ENCODE results near the gene ABLIM1.

ABLIM1 gene

DNA sequence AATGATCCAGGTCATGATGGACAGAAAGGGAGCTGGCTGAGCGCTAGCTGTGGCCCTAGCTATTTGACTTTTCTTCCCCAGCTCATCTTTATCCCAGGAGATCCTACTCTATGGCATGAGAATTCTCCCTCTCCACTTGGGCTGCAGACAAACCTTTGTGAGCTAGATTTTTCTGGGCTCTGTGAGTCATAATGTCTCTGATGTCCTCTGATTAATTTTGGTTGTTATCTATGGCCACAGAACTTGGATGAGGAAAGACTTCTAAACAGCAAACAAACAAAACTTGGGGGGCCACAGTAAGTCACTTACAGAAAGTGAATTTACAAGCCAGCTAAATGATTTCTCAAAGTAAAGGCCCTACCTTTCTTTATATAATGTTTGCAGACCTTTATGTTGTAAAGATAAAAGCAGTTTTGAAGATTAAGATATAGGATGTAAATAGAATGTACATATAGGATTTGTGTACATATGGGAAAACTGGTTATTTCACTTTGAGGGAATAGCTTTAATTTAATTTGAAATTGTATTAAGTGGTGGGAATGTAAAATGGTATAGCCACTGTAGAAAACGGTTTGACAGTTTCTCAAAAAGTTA lies 10.4 kb downstream of the ABLIM1 start:
- H3K9ac ChIP-seq (ENCODE audit: low read depth, low read length) = no peak overlapping the region
- no peaks in the 10 kb centered on the region for H3K9me3 ChIP-seq (ENCODE audit: control insufficient read depth, insufficient read depth, low read length)
- no peak overlapping the region for H3K27ac ChIP-seq (ENCODE audit: low read depth, low read length)
- no peaks in the 10 kb centered on the region for H3K27me3 ChIP-seq (ENCODE audit: control insufficient read depth, insufficient read depth, low read length)
- peaks cover 4% of the 10 kb centered on the region; the same call in 1 of the 2 replicates for H3K4me1 ChIP-seq (ENCODE audit: control insufficient read depth, insufficient read depth, low read length)
- no peaks in the 10 kb centered on the region for H3K36me3 ChIP-seq (ENCODE audit: control insufficient read depth, insufficient read depth, low read length)
- H3K4me3 ChIP-seq (ENCODE audit: low read depth, low read length) = no peak overlapping the region

DNA sequence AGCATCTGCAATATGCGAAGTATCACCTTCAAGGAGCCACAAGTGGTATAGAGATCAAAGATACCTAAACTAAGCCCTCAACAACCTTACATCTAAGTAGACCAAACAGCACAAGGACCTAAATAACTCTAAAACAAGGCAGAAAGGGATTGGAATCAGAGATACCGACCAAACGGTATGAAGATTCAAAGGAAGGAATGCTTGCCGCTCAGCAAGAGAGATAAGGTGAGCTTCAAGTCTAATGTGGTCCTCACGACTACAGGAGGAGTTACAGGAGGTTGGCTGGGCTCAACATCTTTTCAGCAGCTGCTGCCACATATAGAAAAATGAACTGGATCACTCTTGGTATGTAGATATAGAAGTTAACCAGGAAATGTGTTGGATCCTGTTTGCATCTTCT lies 11.6 kb downstream of the ABLIM1 start:
- H3K9me3 ChIP-seq (ENCODE audit: control insufficient read depth, insufficient read depth, low read length) = no peaks in the 10 kb centered on the region
- no peak overlapping the region for H3K9ac ChIP-seq (ENCODE audit: low read depth, low read length)
- peaks cover 4% of the 10 kb centered on the region; the same call in 1 of the 2 replicates for H3K4me1 ChIP-seq (ENCODE audit: control insufficient read depth, insufficient read depth, low read length)
- no peaks in the 10 kb centered on the region for H3K36me3 ChIP-seq (ENCODE audit: control insufficient read depth, insufficient read depth, low read length)
- no peaks in the 10 kb centered on the region for H3K27me3 ChIP-seq (ENCODE audit: control insufficient read depth, insufficient read depth, low read length)
- no peak overlapping the region for H3K27ac ChIP-seq (ENCODE audit: low read depth, low read length)
- H3K4me3 ChIP-seq (ENCODE audit: low read depth, low read length) = no peak overlapping the region

DNA sequence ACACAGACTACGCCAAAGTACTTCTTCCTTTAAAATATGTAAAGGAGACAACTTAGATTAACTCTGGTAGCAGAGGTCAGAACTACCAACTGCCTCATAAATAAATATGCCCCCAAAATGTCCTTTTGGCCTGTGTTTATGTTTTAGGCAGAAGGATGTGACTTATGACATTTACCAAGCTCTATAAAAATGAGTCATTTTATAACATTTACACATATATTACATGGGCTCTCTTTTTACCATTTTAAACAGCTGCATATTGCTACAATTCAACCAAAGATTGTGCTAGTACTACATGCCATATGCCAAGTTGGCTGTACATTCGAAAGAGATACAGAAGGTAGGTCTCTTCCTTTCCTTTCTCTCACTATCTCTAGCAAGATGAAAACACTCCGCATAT lies 12.4 kb downstream of the ABLIM1 start:
- Histone ChIP-seq H3K4me1 (ENCODE audit: control insufficient read depth, insufficient read depth, low read length) (peaks cover 4% of the 10 kb centered on the region; the same call in 1 of the 2 replicates), H3K9me3 (ENCODE audit: control insufficient read depth, insufficient read depth, low read length) (no peaks in the 10 kb centered on the region), H3K27me3 (ENCODE audit: control insufficient read depth, insufficient read depth, low read length) (no peaks in the 10 kb centered on the region), H3K27ac (ENCODE audit: low read depth, low read length) (no peak overlapping the region), H3K36me3 (ENCODE audit: control insufficient read depth, insufficient read depth, low read length) (no peaks in the 10 kb centered on the region), H3K9ac (ENCODE audit: low read depth, low read length) (no peak overlapping the region), H3K4me3 (ENCODE audit: low read depth, low read length) (no peak overlapping the region)

DNA sequence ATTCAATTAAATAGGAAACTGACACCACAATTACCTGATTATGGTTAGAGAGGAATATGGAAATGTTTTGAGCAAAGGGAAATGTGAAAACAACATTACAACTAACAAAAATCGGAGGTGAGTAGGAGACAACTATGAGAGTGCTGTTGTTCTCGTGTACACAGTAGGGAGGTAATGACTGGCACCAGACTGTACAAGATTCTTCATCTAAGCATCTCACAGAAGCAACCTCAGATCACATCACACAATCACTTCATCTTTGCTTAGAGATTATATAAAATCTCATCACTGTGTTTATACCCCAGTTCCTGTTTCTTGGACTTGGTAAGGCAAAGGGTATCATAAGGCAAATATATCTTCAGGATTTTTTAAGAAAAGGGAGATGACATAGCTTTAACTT lies 14.9 kb downstream of the ABLIM1 start:
- H3K9ac ChIP-seq (ENCODE audit: low read depth, low read length) = no peak overlapping the region
- H3K36me3 ChIP-seq (ENCODE audit: control insufficient read depth, insufficient read depth, low read length) = no peaks in the 10 kb centered on the region
- H3K4me1 ChIP-seq (ENCODE audit: control insufficient read depth, insufficient read depth, low read length) = no peaks in the 10 kb centered on the region
- no peak overlapping the region for H3K4me3 ChIP-seq (ENCODE audit: low read depth, low read length)
- H3K27me3 ChIP-seq (ENCODE audit: control insufficient read depth, insufficient read depth, low read length) = no peaks in the 10 kb centered on the region
- no peak overlapping the region for H3K27ac ChIP-seq (ENCODE audit: low read depth, low read length)
- H3K9me3 ChIP-seq (ENCODE audit: control insufficient read depth, insufficient read depth, low read length) = no peaks in the 10 kb centered on the region

DNA sequence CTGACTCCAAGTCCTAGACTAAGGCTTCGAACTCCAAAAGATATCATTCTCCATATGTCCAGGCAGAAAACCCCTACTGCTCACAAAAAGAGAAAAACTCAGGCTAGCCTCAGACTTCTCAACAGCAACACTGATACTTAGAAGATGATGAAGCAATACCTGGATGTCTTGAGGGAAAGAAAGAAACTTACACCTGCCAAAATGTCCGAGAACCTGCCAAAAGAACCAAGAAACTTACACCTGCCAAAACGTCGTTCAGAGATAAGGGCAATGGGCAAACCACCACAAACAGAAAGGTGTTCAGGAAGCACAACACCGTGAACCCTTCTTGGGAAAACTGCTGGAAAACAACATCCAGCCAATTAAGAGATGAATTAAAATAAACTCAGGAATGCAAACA lies 15.3 kb downstream of the ABLIM1 start:
- no peaks in the 10 kb centered on the region for H3K9me3 ChIP-seq (ENCODE audit: control insufficient read depth, insufficient read depth, low read length)
- H3K9ac ChIP-seq (ENCODE audit: low read depth, low read length) = no peak overlapping the region
- H3K4me1 ChIP-seq (ENCODE audit: control insufficient read depth, insufficient read depth, low read length) = no peaks in the 10 kb centered on the region
- no peak overlapping the region for H3K4me3 ChIP-seq (ENCODE audit: low read depth, low read length)
- H3K27ac ChIP-seq (ENCODE audit: low read depth, low read length) = no peak overlapping the region
- no peaks in the 10 kb centered on the region for H3K36me3 ChIP-seq (ENCODE audit: control insufficient read depth, insufficient read depth, low read length)
- H3K27me3 ChIP-seq (ENCODE audit: control insufficient read depth, insufficient read depth, low read length) = no peaks in the 10 kb centered on the region

DNA sequence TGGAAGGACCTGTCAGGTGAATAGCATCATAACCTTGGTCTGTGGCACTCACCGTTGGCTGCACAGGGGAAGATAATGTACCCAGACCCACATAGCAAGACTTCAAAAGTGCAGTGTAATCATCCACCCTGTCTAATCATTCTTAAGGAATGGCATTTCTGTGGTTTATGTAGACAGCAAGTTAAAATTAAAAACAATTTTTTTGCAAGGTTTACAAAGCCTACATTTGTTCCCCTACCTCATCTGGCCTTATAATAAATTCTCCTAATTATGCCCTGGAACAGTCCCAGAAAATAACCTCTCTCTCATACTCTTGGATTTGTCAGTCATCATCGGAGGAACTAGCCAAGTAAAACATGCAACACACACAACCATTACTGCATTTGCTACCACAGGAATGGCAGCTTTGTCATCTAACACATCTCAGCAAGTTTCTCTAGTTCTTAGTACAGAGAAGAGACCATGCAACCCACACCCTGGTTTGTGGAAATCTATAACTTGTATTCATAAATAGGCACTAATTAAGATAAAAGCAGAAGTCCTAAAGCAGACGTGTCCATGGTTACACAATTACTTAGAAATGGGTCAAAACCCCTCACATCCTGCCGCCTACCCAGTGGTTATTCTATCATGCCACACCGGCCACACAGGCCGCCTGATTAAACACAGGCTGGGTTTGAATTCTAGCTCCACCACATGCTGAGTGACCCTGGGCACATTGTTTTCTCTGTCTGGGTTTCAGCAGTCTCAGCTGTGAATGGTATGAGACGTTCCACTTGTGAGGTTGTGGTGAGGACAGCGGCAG lies 19.1 kb downstream of the ABLIM1 start:
- Histone ChIP-seq H3K4me1 (ENCODE audit: control insufficient read depth, insufficient read depth, low read length) (peaks cover 10% of the 10 kb centered on the region), H3K36me3 (ENCODE audit: control insufficient read depth, insufficient read depth, low read length) (no peaks in the 10 kb centered on the region), H3K4me3 (ENCODE audit: low read depth, low read length) (no peak overlapping the region), H3K9me3 (ENCODE audit: control insufficient read depth, insufficient read depth, low read length) (no peaks in the 10 kb centered on the region), H3K9ac (ENCODE audit: low read depth, low read length) (no peak overlapping the region), H3K27me3 (ENCODE audit: control insufficient read depth, insufficient read depth, low read length) (no peaks in the 10 kb centered on the region), H3K27ac (ENCODE audit: low read depth, low read length) (no peak overlapping the region)

DNA sequence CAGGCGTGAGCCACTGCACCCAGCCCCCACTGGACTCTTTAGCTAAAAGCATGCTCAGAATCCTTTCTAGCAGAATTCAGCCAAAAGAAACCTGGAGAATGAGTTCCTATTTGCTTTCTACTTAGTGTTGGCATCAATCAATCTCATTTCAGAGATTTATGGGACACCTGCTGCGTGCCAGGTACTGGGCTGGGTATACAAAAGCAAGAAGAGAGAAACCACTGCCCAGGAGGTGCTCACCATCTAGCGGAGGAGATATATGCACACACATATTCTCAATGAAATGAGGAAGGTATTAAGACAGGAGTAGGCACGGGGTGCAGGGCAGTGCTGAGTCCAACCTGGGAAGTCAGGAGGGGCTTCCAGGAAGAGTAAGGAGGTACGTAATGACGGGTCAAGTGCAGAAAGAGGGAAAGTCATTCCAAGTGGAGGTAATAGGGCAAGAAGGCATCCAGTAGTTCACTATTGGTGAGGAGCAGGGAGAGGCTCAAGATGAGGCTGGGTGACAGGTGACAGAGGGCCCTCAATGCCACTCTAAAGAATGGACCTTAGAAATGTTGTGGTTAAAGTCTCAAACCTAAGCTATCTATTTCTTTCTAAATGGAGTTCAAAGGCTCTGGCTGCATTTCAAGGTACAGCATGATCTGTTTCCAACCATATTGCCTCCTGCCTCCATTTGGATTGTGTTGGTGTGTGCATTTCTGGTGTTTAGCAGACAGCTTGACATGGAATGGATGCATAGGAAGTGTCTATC lies 22.1 kb downstream of the ABLIM1 start:
- H3K36me3 ChIP-seq (ENCODE audit: control insufficient read depth, insufficient read depth, low read length) = no peaks in the 10 kb centered on the region
- H3K9ac ChIP-seq (ENCODE audit: low read depth, low read length) = no peak overlapping the region
- no peak overlapping the region for H3K4me3 ChIP-seq (ENCODE audit: low read depth, low read length)
- peaks cover 24% of the 10 kb centered on the region for H3K27me3 ChIP-seq (ENCODE audit: control insufficient read depth, insufficient read depth, low read length)
- H3K27ac ChIP-seq (ENCODE audit: low read depth, low read length) = no peak overlapping the region
- peaks cover 19% of the 10 kb centered on the region for H3K4me1 ChIP-seq (ENCODE audit: control insufficient read depth, insufficient read depth, low read length)
- no peaks in the 10 kb centered on the region for H3K9me3 ChIP-seq (ENCODE audit: control insufficient read depth, insufficient read depth, low read length)

DNA sequence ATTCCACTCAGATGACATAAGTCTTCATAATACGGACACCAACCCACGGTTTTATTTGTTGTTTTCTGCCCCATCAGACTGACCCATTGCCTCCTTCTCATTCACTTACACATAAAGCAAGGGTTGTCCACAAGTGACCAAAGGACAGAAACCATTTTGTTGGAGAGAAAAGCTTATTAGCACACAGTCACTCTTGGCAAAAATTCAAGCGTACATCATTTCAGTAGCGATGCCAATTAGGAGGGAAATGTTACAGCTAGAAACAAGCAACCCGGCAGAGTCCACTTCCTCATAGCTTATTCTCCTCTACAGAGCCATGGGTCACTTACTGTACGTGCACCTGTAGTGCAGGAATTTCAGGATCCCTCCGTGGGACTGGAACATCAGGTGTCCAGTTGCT lies 23.0 kb downstream of the ABLIM1 start:
- Histone ChIP-seq H3K4me1 (ENCODE audit: control insufficient read depth, insufficient read depth, low read length) (peaks cover 20% of the 10 kb centered on the region), H3K27ac (ENCODE audit: low read depth, low read length) (no peak overlapping the region), H3K36me3 (ENCODE audit: control insufficient read depth, insufficient read depth, low read length) (no peaks in the 10 kb centered on the region), H3K27me3 (ENCODE audit: control insufficient read depth, insufficient read depth, low read length) (peaks cover 33% of the 10 kb centered on the region), H3K9me3 (ENCODE audit: control insufficient read depth, insufficient read depth, low read length) (no peaks in the 10 kb centered on the region), H3K9ac (ENCODE audit: low read depth, low read length) (no peak overlapping the region), H3K4me3 (ENCODE audit: low read depth, low read length) (no peak overlapping the region)

DNA sequence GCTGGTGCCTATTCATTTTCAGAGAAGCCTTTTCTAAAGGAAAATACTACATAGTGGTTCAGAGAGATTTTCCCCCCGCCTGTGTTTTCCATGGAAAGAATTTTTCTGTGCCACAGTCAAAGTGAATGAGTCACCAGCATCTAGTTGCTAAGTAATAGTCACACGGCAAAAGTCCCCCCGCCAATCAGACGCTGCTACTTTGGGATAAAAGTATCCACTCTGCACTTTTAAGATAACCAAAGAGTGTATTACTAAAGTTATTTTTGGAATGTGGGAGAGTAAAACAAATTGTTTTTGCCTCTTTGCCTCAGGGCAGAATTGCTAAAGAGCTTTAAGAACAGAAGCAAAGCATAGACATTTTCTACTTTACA lies 23.5 kb downstream of the ABLIM1 start:
- H3K4me1 ChIP-seq (ENCODE audit: control insufficient read depth, insufficient read depth, low read length) = peaks cover 20% of the 10 kb centered on the region
- no peaks in the 10 kb centered on the region for H3K36me3 ChIP-seq (ENCODE audit: control insufficient read depth, insufficient read depth, low read length)
- no peaks in the 10 kb centered on the region for H3K9me3 ChIP-seq (ENCODE audit: control insufficient read depth, insufficient read depth, low read length)
- H3K27me3 ChIP-seq (ENCODE audit: control insufficient read depth, insufficient read depth, low read length) = peaks cover 35% of the 10 kb centered on the region
- H3K9ac ChIP-seq (ENCODE audit: low read depth, low read length) = no peak overlapping the region
- H3K27ac ChIP-seq (ENCODE audit: low read depth, low read length) = peak overlapping the region; percentile 67
- no peak overlapping the region for H3K4me3 ChIP-seq (ENCODE audit: low read depth, low read length)

DNA sequence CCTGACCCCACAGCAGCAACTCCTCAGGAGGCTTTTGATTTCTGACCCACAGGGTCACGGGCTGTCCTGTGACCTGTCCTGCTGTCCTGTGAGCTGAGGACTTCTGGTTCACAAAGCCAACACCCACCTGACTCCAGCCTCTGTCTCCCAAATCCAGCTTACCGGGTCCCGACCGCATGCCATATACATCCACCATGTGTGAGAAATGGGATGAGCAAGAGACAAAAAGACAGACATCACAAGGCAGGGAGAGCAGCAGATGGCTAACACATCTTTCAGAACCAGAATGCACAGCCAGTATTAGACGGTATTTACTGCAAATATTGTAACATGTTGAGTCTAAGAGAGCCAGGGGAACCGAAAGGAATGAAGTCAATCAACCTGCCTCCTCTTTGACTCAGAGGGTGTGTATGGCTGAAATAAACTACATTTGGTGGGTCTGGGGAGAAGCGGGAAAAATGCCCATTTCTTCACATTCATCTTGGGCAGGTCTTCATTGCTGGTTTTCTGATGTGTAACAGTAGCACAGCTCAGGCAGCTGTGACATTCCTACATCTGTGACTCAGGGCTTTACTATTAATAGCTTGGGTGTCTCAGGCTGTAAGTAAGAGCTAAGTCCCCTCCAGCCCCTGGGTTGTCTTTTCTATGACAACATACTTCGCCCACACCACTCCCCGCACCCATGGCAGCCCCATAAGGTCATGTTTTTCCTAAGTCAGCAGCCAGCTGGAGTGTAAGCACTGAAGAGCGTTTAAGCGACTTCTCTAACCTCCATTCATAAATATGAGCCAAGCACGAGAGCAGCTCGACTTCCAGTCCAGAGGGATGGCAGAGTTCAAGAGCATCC lies 25.0 kb downstream of the ABLIM1 start:
- H3K27me3 ChIP-seq (ENCODE audit: control insufficient read depth, insufficient read depth, low read length) = peaks cover 35% of the 10 kb centered on the region
- peak overlapping the region; percentile 44 for H3K27ac ChIP-seq (ENCODE audit: low read depth, low read length)
- no peak overlapping the region for H3K4me3 ChIP-seq (ENCODE audit: low read depth, low read length)
- no peak overlapping the region; the same call in 1 of the 2 replicates for H3K9ac ChIP-seq (ENCODE audit: low read depth, low read length)
- H3K4me1 ChIP-seq (ENCODE audit: control insufficient read depth, insufficient read depth, low read length) = peaks cover 20% of the 10 kb centered on the region
- H3K9me3 ChIP-seq (ENCODE audit: control insufficient read depth, insufficient read depth, low read length) = no peaks in the 10 kb centered on the region
- no peaks in the 10 kb centered on the region for H3K36me3 ChIP-seq (ENCODE audit: control insufficient read depth, insufficient read depth, low read length)
